ENCODE measurements around the gene SGTB.

SGTB gene, protein sequence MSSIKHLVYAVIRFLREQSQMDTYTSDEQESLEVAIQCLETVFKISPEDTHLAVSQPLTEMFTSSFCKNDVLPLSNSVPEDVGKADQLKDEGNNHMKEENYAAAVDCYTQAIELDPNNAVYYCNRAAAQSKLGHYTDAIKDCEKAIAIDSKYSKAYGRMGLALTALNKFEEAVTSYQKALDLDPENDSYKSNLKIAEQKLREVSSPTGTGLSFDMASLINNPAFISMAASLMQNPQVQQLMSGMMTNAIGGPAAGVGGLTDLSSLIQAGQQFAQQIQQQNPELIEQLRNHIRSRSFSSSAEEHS

DNA sequence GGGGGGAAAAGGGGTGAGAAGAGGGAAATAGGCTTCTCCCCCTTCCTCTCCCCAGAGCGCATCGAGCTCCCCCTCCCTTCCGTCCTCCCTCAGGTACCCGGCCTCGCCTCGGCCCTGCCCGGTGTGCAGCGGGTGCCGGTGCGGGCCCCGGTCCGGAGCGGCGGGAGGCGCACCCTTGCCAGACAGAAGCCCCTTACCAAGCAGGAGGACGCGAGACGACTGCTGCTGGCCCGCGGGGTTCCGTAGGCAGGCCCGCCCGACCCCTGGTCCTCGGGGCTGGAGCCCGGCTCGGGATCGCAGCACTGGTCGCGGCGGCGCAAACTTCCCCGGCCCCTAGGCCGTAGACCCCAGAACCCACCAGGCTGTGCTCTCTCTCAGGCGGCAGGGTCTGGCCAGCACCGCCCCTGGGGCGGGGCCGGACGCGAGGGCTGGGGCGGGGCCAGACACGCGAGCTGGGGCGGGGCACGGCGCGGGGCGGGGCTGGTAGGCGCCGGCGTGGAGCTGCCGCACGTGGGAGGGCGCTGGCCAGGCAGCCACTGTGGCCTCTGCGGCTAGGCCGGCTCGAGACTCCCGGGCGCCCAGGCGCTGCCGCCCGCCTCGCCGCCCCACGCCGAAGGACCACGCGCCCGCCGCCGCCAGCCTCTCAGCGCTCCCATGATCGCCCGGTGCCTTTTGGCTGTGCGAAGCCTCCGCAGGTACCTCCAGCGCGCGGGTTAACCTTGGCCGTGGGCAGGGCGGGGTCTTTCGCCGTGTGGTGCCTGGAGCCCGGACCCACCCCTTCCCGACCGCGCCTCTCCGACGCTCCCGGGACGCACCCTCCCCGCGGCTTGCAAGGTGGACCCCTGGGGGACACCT, at the start of gene SGTB, which contains the start of gene NLN:
TSS of gene SGTB (minus strand) at position 390 of the 855 bp plus-strand sequence. CDS start 1,302 bp downstream, outside the sequence.
TSS of gene NLN (plus strand) at position 486 of the 855 bp plus-strand sequence. CDS start at position 655, 169 bp downstream.
- peak; percentile 86 for DNase-seq

DNA sequence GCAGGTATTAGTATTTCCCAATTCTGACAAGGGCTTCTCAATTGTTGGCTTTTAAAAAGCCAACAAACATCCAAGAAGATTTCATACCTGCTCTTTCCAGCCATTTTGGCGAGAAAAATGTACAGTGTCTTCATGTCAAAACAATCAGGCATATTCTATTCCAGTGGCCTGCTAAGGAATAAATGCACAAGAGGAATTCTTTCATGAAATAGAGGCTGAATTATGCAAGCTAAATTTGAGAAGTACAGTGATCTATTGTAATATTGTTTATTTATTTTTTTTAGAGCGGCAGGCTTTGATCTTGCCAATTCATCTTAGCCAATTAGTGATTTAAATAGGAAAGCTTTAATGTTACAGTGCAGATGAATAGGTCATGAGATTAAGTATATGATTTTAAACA, 49.4 kb upstream of the SGTB start:
- DNase-seq = no peak

DNA sequence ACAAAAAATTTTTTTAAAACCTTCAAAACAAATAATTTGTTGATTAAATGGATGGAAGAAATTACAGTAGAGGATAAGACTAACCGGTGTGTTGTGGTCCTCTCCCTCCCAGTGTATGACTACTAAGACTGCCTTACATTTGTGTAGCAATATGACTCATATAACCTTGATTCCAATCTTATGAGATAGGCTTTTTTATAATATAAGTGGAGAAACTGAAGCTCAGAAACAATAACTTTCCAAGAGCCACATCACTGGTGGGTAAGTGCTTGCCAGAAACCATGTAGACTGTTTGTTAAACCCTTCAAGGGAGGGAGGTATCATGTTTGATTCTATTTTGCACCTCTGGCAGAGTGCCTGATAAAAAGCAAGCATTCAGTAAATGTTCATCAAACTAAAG, 47.6 kb upstream of the SGTB start:
- no peak for DNase-seq

DNA sequence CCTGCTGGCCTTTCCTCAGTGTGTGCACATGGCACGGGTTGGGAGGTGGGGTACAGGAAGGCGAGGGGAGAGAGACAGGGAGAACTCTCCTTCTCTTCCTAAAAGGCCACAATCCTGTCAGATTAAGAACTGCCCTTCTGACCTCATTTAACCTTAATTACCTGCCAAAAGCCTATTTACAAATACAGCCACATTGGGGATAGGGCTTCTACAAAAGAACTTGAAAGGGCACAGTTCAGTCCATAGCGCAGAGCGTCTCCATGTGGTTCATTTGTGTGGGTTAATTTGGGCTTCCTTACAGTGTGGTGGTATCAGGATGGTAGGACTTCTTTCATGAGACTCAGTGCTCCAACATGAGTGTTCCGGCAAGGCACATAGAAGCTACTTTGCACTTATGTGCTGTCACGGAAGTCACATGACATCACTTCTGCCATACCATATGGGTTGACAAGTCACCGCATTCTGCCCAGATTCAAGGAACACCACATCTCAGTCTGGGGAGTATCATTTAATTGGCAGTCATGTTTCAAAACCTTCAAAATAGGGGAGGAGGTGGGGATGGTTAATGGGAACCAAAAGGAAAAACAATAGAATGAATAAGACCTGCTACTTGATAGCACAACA, 46.9 kb upstream of the SGTB start:
- DNase-seq = no peak

DNA sequence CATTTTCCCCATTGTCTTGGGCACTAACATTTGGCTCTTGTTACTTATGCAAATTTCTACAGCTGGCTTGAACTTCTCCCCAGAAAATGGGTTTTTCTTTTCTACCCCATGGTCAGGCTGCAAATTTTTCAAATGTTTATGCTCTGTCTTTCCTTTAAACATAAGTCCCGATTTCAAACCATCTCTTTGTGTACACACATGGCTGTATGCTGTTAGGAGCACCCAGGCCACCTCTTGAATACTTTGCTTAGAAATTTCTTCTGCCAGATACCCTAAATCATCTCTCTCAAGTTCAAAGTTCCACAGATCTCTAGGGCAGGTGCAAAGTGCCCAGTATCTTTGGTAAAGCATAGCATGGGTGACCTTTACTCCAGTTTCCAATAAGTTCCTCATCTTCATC, 45.7 kb upstream of the SGTB start:
- no peak for DNase-seq

DNA sequence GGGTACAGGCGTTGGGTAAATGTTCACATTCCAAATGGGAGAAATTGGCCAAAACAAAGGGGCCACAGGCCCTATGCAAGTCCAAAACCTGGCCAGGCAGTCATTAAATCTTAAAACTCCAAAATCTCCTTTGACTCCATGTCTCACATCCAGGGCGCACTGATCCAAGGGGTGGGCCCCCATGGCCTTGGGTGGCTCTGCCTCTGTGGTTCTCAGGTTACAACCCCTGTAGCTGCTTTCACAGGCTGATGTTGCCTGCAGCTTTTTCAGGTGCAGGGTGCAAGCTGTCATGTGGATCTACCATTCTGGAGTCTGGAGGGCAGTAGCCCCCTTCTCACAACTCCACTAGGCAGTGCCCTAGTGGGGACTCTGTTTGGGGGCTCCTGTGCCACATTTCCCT, 44.9 kb upstream of the SGTB start:
- DNase-seq = no peak

DNA sequence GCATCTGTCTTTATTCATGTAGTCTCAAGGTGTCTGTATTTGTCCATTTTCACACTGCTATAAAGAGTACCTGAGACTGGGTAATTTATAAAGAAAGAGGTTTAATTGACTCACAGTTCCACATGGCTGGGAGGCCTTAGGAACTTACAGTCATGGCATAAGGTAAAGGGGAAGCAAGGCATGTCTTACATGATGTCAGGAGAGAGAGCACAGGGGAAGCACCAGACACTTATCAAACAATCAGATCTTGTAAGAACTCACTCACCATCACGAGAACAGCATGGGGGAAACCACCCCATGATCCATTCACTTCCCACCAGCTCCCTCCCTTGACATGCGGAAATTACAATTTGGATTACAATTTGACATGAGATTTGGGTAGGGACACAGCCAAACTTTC, 44.3 kb upstream of the SGTB start:
- no peak for DNase-seq

DNA sequence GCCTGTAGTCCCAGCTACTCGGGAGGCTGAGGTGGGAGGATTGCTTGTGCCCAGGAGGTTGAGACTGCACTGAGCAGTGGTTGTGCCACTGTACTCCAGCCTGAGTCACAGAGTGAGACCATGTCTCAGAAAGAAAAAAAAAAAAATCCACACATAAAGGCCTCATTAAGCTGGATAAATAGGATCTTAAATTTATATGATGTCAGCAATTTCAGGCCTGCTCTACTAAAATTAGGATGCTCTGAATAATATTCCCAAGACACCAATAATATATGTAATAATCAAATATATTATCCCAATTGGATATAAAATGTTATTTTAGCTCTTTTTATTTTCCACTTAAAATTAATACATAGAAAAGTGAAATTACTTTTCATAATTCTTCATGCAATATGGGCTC, 43.7 kb upstream of the SGTB start:
- no peak for DNase-seq

DNA sequence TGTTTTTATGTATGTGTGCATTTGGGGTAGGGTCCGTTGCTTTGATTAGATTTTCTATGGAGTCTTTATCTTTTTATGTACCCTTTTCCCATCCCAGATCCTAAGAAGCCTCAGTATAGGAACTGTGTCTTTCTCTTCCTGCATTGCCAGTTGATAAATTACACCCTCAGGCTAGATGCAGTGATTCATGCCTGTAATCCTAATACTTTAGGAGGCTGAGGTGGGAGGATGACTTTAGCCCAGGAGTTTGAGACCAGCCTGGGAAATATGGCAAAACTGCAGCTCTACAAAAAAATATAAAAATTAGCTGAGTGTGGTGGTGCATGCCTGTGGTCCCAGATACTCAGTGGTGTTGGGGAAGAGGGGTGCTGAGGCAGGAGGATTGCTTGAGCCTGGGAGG, 40.3 kb upstream of the SGTB start:
- no peak for DNase-seq

DNA sequence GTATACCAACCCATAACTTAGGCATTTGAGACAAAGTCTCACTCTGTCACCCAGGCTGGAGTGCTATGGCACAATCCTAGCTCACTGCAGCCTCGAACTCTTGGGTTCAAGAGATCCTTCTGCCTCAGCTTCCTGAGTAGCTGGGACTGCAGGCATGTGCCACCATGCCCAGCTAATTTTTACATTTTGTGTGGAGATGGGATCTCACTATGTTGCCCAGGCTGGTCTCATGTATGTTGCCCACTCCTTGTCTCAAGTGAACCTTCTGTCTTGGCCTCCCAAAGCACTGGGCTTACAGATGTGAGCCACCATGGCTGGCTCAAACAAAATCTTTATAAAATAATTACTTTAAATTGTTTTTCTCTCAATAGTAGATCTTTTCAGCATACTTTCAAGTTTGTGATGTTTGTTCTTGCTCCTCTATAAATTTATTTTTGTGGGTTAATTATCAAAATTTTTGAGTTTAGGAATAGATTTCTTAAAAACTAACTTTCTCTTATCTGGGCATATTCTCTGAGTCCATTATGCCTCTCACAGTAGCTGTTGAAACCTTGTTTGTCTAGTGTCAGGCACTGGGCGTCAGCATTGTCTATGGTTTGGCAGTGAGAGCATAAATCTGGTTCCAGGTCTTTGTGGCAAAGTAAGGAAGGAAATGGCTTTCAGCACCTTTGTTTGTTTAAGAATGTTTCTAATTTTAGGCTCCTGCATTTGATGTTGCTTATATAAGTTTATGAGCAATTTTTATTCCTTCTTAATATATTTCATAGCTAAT, 38.8 kb upstream of the SGTB start:
- peak; percentile 77 for DNase-seq

DNA sequence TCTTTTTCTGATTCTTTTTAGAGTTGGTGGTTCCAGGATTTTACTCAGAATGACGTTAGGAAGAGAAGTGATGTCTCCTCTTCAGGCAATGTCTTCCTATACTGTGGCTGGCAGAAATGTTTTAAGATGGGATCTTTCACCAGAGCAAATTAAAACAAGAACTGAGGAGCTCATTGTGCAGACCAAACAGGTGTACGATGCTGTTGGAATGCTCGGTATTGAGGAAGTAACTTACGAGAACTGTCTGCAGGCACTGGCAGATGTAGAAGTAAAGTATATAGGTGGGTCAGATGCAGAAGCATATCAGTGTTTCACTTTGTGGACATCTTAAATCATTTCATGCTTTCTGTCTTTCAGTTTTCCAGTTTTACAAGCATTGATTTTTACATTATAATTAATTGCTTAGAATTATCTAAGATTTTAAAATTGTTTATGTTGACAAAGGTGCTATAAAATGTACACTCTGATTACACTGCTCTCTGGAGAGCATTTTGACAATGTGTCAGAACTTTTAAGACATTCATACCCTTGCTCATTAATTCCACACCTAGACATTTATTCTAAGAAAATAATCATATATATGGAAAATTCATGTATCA, 36.7 kb upstream of the SGTB start:
- no peak for DNase-seq

DNA sequence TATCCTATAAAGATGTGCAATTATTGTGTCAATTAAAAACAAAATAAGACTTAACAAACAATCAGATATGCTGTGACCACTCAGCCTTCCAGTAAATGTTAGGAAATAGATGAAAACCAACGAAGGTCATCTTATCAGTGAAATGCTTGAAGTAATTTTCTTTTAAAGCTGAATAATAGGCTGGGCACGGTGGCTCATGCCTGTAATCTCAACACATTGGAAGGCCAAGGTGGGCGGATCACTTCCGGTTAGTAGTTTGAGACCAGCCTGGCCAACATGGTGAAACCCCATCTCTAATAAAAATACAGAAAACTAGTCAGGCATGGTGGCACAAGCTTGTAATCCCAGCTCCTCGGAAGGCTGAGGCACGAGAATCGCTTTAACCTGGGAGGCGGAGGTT, 31.3 kb upstream of the SGTB start:
- no peak for DNase-seq

DNA sequence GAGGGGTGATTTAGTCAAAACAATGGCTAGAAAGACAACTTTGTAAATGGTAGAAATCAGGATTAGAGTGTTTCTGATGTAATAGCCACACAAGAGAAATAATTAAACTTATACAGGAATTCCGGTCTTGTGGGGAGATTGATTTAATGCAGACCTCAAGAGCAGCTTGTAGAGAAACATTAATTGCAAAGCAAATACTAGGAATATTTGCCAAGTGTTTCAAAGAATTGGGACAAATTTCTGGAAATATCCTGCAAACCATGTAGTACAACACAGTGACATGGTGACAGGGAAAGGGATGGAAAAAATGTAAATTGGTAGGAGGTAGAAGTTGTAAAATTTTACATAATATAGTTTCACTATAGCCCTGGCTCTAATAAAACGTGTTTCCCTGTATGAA, 29.0 kb upstream of the SGTB start:
- no peak for DNase-seq

DNA sequence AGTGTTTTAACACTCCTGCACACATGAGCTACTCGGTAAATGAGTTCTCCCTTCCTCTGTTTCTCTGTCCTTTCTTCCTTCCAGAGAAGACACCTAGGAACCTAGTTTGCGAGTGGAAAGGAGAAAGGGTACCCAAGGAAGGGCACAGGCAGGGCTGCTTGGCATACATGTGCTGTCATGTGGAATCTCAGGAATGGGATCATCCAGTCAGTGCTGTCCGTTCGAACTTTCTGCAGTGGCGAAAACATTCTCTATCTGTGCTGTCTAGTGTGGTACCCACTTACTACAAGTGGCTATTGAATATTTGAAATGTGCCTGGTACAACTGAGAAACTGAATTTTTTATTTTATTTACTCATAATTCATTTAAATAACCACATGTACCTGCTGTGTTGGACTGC, 28.0 kb upstream of the SGTB start:
- DNase-seq = no peak

DNA sequence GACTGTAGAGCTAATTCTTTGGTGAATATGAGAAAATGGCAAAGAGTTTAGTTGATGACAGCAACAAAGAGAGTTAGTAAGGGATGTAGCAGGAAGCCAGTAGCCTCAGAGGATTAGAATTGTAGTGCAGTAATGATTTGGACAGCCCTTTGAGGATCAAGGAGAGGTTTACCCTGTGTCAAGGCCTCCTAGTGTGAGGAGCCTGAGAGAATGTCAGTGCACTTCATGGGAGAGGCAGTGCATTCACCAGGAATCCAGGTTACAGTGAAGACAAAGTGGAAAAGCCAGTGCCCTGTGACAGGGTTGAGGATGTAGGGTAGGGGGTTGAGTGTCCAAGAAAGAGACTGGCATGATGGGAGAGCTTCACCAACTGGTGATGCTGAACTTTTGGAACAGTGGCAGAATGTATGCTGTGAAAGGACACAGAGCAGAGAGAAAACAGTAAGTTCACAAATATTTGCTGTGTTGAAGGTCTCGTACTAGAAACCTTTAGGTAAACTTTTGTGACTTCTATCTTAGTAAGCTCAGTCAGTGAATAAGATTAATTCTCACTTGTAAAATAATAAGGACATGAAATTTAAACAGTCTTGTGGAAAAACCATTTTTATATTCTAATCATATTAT, 27.4 kb upstream of the SGTB start:
- DNase-seq = no peak

DNA sequence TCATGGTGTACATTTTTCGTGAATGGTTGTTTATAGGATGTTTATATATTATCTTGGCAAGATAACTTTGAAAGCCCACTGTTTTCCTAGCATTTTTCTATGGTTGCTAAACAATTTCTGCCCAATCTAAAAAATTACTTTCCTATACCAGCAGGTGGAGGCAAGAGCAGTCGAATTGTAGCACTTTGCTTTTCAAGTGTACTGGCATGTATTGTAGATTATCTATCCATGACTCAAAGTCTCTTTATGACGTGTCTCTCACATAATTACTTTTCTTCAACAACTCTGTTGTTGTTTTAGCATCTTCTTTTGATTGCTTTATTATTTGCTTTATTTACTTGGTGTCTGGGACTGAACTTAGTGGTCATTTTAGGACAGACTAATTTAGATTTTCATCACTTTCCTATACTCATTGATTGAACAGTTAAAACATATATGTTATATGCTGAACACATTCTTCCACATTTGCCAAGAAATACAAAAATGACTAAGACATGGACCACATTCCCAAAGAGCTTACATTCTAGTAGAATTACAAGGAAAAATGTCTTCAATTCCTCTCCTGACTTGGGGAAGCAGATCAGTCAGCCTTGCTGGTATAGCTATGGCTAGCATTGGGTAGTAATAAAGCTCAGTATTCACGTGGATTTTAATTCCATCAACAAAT, 20.8 kb upstream of the SGTB start:
- peak; percentile 47 for DNase-seq

DNA sequence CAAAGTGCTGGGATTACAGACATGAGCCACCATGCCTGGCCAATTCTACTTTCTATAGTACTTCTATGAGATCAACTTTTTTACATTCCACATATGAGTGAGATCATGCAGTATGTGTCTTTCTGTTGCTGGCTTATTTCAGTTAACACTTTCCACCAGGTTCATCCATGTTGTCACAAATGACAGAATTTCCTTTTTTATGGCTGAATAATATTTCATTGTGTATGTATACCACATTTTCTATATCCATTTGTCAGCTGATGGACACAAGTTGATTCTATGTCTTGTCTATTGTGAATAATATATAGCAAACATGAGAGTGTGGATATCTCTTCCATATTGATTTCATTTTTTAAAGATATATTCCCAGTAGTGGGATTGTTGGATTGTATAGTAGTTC, 17.3 kb upstream of the SGTB start:
- no peak for DNase-seq

DNA sequence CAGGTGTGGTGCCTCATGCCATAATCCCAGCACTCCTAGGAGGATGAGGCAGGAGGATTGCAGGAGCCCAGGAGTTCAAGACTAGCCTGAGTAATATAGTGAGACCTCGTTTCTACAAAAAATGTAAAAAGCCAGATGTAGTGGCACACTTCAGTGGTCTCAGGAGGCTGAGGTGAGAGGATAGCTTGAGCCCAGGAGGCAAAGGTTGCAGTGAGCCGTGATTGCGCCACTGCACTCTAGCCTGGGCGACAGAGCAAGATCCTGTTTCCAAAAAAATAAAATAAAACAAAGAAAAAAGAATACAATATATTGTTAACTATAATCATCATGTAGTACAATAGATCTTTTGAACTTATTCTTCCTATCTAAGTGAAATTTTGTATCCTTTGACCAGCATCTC, 16.4 kb upstream of the SGTB start:
- no peak for DNase-seq

DNA sequence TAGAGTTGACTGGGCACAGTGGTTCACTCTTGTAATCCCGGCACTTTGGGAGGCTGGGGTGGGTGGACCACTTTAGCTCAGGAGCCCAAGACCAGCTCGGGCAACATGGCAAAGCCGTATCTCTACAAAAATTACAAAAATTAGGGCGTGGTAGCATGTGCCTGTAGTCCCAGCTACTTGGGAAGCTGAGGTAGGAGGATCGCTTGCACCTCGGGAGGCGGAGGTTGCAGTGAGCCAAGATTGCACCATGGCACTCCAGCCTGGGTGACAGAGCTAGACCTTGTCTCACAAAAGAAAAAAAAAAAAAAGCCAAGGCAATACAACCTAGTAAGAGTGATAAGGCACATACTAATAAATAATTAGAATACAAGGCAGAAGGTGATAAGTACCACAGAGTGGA, 15.9 kb upstream of the SGTB start:
- DNase-seq = no peak

DNA sequence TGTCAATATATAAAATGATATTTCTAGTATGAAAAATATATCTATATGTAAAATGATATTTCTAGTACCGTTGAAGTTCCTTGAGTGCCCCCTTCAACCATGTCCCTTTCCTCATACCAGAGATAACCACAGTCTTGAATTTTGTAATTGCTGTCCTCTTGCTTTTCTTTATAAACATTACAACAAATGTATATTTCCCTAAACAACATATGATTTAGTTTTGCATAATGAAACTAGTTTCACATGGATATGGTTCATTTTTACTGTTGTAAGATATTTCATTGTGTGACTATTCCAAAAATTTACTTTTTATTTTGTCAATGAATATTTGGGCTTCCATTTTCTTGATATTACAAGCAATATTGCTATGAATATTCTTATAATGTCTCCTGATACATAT, 14.1 kb upstream of the SGTB start:
- DNase-seq = no peak

DNA sequence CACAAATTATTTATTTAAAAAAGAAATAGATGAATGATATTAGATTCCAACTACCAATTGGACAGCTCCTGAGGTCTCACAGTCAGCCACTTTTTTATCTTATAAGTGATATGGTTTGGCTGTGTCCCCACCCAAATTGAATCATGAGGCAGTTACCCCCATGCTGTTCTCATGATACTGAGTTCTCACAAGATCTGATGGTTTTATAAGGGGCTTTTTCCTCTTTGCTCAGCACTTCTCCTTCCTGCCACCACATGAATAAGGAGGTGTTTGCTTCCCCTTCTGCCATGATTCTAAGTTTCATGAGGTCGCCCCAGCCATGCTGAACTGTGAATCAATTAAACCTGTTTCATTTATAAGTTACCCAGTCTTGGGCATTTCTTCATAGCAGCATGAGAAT, 13.0 kb upstream of the SGTB start:
- no peak for DNase-seq
